Keratinocyte (primary cell): ENCODE results near the gene KIF21B. TPM values are rescaled to one million over a fixed set of nuclear protein-coding genes. Genes with fewer than 3 reads are reported as not detected.

Experiments used
- DNase-seq: peaks from one replicate; pipeline ENCODE4 v3.0.0-alpha.2; 2011; ENCODE audit warnings: low read depth, missing footprints, low spot score
- FAIRE-seq: peaks from 2 replicates; lab custom pipeline; 2011; peaks lifted over from hg19 to GRCh38; lab: Jason Lieb, UNC
- H2AFZ ChIP-seq: 2 replicates; pipeline ENCODE4 v1.6.0; 2012; ENCODE audit warnings: low read length, control low read depth, inconsistent platforms; ENCODE audit not compliant: control insufficient read depth
- H3K27ac ChIP-seq: 2 replicates; pipeline ENCODE4 v1.5.1; 2011; ENCODE audit warnings: low read length; ENCODE audit not compliant: control insufficient read depth, insufficient read depth
- H3K27me3 ChIP-seq: 3 replicates; pipeline ENCODE4 v1.6.0; 2011; ENCODE audit warnings: low read length; ENCODE audit not compliant: control insufficient read depth, insufficient read depth; ENCODE audit errors: extremely low read depth
- H3K36me3 ChIP-seq, 2 experiments: 2 replicates in 1 of 2; 3 replicates in 1 of 2; pipeline ENCODE4 v1.5.1; 2011; ENCODE audit warnings: low read length in 2 of 2, mild to moderate bottlenecking in 1 of 2; ENCODE audit not compliant: control insufficient read depth in 2 of 2, insufficient read depth in 2 of 2; ENCODE audit errors: extremely low read depth in 1 of 2
- H3K4me1 ChIP-seq: 3 replicates; pipeline ENCODE4 v1.5.1; 2011; ENCODE audit warnings: low read length; ENCODE audit not compliant: control insufficient read depth, insufficient read depth; ENCODE audit errors: extremely low read depth
- H3K4me2 ChIP-seq: 3 replicates; pipeline ENCODE4 v1.6.0; 2011; ENCODE audit warnings: low read depth, low read length; ENCODE audit not compliant: control insufficient read depth, insufficient read depth; ENCODE audit errors: extremely low read depth
- H3K4me3 ChIP-seq, 3 experiments: fragments of 200-600 bp in 1 of 3; sonication (generic) in 1 of 3; 2 replicates in 2 of 3; 3 replicates in 1 of 3; pipeline ENCODE4 v1.5.1; 2011 to 2016; ENCODE audit warnings: low read length in 3 of 3, mild to moderate bottlenecking in 3 of 3, control low read depth in 2 of 3, inconsistent platforms in 1 of 3, low read depth in 1 of 3, mixed read lengths in 1 of 3, mixed run types in 1 of 3, moderate library complexity in 1 of 3; ENCODE audit not compliant: control insufficient read depth in 2 of 3, insufficient read depth in 2 of 3; ENCODE audit errors: extremely low read depth in 1 of 3
- H3K79me2 ChIP-seq: 2 replicates; pipeline ENCODE4 v1.6.0; 2012; ENCODE audit warnings: low read length; ENCODE audit not compliant: control insufficient read depth, insufficient read depth
- H3K9ac ChIP-seq: 3 replicates; pipeline ENCODE4 v1.6.0; 2011; ENCODE audit warnings: low read length; ENCODE audit not compliant: control insufficient read depth, insufficient read depth; ENCODE audit errors: extremely low read depth
- H3K9me1 ChIP-seq: 3 replicates; pipeline ENCODE4 v1.6.0; 2011; ENCODE audit warnings: low read length; ENCODE audit not compliant: control insufficient read depth, insufficient read depth; ENCODE audit errors: extremely low read depth
- H3K9me3 ChIP-seq: 2 replicates; pipeline ENCODE4 v1.5.1; 2012; ENCODE audit warnings: low read depth, low read length; ENCODE audit not compliant: control insufficient read depth
- H4K20me1 ChIP-seq: 3 replicates; pipeline ENCODE4 v1.6.0; 2011; ENCODE audit warnings: low read length; ENCODE audit not compliant: control insufficient read depth, insufficient read depth; ENCODE audit errors: extremely low read depth
- CTCF ChIP-seq, 3 experiments: IDR thresholded peaks in 1 of 3; conservative IDR thresholded peaks in 1 of 3; optimal IDR thresholded peaks in 1 of 3; 2 replicates in 2 of 3; 3 replicates in 1 of 3; pipeline versions ENCODE3 to v1.5.1; 2011; ENCODE audit warnings: low read length in 3 of 3, mild to moderate bottlenecking in 3 of 3, moderate library complexity in 2 of 3, control low read depth in 1 of 3, inconsistent platforms in 1 of 3; ENCODE audit not compliant: insufficient read depth in 2 of 3; ENCODE audit errors: extremely low read depth in 1 of 3
- EZH2 ChIP-seq: IDR thresholded peaks from one replicate; pipeline ENCODE4 v1.6.1; 2012; ENCODE audit warnings: inconsistent platforms, mild to moderate bottlenecking, low read length, moderate library complexity
- dilution Hi-C: fragments of 300-500 bp; cut with MboI; formaldehyde crosslinking; loops from one replicate; pipeline ENCODE4 v1.7.0; 2020; ENCODE audit warnings: low sequenced_read_pairs; ENCODE audit not compliant: extremely low pct_ligation_motif_present
- polyA plus RNA-seq, 5 experiments: library from polyadenylated mRNA; depleted of rRNA in 3 of 5; stranded (reverse) in 3 of 5; stranded (forward) in 1 of 5; unstranded in 1 of 5; fragments of >200 nt; gene quantifications; 1 replicate in 1 of 5; 2 replicates in 3 of 5; 3 replicates in 1 of 5; pipeline versions ENCODE4 v1.2.1 to v1.2.3, GENCODE V29; 2011 to 2012; ENCODE audit warnings: missing spikeins in 2 of 5, low read depth in 1 of 5, low replicate concordance in 1 of 5

The KIF21B gene
- polyA plus RNA-seq, 1 donor (not counting 4 experiments of a cell fraction or from before 2014, with no cell fraction given) = 0.17 TPM

GRCh38 chr1:201065686-201066085 is 42.2 kb upstream of the KIF21B start:
- H3K79me2 ChIP-seq = no peaks in the 10 kb centered on the region
- H3K4me3 ChIP-seq = no peak overlapping the region
- H2AFZ ChIP-seq = no peak overlapping the region
- FAIRE-seq = no peak
- no peaks in the 10 kb centered on the region for H4K20me1 ChIP-seq
- H3K9me3 ChIP-seq = no peaks in the 10 kb centered on the region
- H3K9ac ChIP-seq = no peak overlapping the region
- no peaks in the 10 kb centered on the region for H3K4me1 ChIP-seq
- no peak for DNase-seq
- H3K27ac ChIP-seq = no peak overlapping the region
- no peaks in the 10 kb centered on the region for H3K27me3 ChIP-seq
- dilution Hi-C loops = no loop called here
- H3K36me3 ChIP-seq = no peaks in the 10 kb centered on the region
- no peaks in the 10 kb centered on the region for H3K9me1 ChIP-seq
- TF ChIP-seq EZH2 = no peak
- TF ChIP-seq CTCF (optimal IDR thresholded peaks at IDR 0.05 in 1 of 3, IDR thresholded peaks at IDR 0.05 in 1 of 3, conservative IDR thresholded peaks at IDR 0.05 in 1 of 3; ENCODE audit: extremely low read depth in 1 of 3, insufficient read depth in 2 of 3, low read length in 3 of 3) = no peak
- no peak overlapping the region for H3K4me2 ChIP-seq

- no peaks in the 10 kb centered on the region for H3K9me3 ChIP-seq
- H3K4me1 ChIP-seq = peaks cover 4% of the 10 kb centered on the region
- no peaks in the 10 kb centered on the region for H3K79me2 ChIP-seq
- H4K20me1 ChIP-seq = no peaks in the 10 kb centered on the region
- H3K27me3 ChIP-seq = no peaks in the 10 kb centered on the region
- no peak overlapping the region for H3K4me2 ChIP-seq
- no peak for DNase-seq
- no peak overlapping the region for H3K4me3 ChIP-seq
- no peak overlapping the region for H2AFZ ChIP-seq
- no peak overlapping the region for H3K27ac ChIP-seq
- FAIRE-seq = no peak
- H3K9me1 ChIP-seq = no peaks in the 10 kb centered on the region
- dilution Hi-C loops = no loop called here
- no peaks in the 10 kb centered on the region for H3K36me3 ChIP-seq
- no peak overlapping the region for H3K9ac ChIP-seq
- TF ChIP-seq EZH2 (no peak), CTCF (optimal IDR thresholded peaks at IDR 0.05 in 1 of 3, IDR thresholded peaks at IDR 0.05 in 1 of 3, conservative IDR thresholded peaks at IDR 0.05 in 1 of 3; ENCODE audit: extremely low read depth in 1 of 3, insufficient read depth in 2 of 3, low read length in 3 of 3) (no peak)
These were observed 41.3 kb upstream of the KIF21B start for GRCh38 chr1:201064806-201065205.
